Glomerular visceral epithelial cell (primary cell): ENCODE data around the gene SLC15A3.

Experiments used
- DNase-seq: peaks from one replicate; pipeline ENCODE4 v3.0.0-alpha.2; 2016; ENCODE audit errors: extremely low spot score

Gene SLC15A3

DNA sequence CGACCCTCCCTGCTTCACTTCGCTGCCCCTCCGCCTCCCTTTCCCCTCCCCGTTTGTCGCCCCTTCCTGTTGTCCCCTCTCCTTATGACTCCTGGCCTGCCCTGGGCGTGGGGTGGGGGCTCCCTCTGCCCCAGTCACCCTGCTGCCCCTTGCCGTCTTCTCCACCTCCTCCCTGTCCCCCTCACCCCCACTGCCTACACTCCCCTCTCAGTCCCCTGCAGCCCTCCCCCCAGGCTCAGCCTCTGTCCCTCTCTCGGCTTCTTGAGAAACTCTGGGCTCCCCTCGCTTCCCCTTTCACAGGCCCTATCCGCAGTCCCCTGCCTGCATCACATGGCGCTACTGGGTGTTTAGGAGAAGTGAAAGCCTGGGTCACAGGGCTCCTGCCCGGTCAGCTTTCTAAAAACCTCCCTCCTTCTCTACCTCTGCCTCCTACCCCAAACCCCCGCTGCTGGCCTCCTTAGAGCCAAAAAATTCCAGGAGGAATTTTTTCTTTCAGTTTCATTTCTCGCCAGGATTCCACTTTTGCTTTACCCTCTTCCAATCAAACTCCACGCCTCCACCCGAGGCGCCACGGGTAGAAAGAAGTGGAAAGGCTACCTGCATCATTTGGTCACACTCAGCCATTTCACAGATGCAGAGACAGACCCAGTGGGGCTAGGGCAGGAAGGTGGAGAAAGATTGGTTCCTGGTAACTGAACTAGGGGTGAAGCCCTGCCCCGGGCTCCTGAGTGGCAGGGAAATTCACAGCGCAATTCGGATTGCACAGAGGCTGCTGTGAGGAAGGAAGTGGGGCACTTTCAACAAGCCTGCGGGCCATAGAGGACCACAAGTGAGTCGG is at the start of gene SLC15A3:
TSS of gene SLC15A3 (minus strand) at position 273 of the 838 bp plus-strand sequence. CDS start 625 bp downstream, outside the sequence.
- no peak for DNase-seq

DNA sequence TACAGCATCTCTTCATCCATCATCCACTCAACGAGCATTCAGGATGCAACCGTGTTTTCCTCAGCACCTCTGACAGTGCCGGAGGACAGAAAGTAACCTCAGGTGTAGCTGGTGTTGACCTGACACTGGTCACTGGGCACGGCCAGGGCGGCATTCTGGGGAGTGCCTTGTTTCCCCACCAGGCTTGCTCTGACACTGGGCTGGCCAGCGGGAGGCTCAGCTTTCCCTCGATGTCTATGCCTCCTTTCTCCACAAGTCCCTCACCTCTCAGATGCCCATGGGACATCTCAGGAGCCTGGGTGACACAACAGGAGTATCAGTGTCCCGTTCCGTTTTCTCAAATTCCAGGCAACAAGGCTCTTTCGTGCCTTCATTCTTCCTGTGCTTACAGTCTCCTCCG is 48.5 kb upstream of the SLC15A3 start:
- no peak for DNase-seq

DNA sequence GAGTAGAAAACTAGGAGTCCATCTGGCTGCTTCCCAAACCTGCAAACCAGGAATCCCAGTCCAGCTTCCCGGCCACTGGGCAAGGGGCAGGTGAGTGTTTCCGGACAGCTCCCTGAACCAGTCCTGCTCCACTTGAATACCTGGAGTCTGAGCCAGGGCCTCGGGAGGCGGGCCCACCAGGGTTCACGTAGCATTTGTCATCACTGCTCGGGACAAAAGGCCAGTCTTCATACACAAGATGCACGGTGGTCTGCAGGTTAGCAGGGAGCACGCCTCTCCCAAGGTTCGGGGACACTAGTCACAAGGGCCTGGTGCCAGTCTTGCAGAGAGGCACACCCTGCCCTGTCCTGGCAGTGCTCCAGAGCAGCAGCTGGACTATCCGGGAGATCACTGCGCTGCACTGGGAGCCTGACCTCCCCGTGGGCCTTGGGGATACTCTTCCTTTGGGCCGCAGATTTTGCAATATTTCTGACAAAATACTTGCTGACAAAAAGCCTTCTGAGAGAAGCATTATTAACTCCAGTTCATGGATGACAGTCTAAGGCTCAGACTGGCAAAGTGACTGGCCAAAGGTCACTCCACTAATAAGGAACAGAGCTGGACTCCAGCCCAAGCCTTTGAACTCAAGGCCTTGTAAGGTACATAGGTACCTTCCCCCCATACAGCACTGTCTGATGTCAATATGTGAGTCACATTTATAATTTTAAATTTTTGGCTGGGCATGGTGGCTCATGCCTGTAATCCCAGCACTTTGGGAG is 44.6 kb upstream of the SLC15A3 start:
- no peak for DNase-seq

DNA sequence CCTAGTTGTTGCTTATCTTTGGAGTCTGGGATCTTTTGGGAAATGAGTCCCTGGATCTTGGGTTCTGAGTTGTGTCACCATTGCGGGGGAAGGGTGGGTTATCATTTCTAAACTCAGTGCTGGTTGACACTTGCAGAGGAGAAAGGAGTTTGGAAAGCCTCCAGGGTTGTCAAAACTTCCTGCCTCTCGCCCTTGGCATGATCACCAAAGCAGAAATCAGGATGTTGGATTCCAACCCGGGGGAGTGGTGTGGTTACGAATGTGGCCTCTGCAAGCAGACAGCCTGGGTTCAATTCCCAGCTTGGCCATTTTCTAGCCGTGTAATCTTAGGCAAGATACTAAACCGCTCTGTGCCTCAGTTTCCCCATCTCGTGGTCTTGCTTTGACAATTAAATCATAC is 43.8 kb upstream of the SLC15A3 start:
- DNase-seq, result no peak

DNA sequence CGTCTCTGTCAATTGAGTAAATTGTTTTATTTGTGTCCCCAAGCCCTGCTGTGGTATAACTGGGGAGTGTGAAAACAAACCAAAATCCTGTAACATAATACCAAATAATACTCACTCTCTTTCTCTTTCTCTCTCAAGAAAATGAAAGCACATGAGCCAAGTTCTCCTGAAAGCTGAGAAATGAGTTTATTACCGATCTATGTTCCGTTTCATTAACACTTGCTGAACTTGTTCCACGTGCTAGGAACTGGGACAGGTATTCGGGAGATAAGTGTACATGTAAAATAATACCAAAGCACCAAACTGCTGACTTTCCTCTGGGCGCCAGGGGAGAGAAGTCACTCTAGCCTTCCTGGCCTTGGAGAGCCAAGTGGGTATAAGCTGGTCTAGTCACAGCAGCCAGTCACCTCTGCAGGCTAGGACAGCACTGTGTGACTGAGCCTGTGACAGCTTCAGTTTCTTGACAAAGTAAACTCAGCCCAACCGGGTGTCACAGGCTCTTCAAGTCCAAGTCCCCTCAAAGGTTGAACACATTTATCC is 42.6 kb upstream of the SLC15A3 start:
- DNase-seq, result no peak

DNA sequence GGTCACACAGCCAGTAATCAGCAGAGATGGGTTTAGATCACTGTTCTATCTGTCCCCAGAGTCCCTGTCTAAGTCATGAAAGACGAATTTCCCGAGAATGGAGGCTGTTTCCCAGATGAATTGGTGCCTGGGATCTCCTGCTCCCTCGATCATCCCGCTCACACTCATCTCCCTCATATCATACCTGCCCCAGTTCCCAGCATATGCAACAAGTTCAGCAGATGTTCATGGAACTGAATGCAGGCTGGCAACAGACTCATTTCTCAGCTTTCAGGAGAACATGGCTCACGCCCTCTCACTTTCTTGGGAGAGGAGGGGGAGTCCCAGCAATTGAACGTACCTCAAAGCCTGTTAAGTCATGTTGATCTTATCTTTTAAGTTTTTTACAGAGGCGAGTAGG is 41.6 kb upstream of the SLC15A3 start:
- no peak for DNase-seq

DNA sequence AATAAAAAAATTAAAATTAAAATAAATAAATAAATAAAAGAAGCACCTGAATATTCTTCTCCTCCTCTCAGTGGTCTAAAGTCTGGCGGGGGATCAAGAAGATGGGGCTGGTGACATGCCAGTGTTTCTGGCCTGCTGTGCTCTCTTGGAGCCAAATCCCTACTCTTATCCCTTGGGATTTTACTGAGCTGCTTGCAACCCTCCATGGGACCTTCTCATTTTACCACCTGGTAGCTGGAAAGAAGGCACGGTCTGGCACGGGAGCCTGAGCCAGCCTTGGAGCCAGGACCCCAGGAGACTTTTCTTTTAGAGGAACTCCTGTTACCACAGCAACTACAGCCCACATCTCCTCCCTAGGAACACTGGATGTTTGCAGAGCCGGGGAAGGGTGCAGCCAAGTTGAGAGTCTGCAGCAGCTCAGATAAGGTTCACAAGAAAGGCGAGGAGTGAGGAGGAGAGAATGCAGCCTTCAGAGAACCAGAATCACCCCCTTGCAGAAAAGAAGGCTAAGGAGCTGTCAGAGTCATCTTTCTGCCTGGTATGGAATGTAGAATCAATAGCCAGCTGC is 41.0 kb upstream of the SLC15A3 start:
- DNase-seq, result no peak

DNA sequence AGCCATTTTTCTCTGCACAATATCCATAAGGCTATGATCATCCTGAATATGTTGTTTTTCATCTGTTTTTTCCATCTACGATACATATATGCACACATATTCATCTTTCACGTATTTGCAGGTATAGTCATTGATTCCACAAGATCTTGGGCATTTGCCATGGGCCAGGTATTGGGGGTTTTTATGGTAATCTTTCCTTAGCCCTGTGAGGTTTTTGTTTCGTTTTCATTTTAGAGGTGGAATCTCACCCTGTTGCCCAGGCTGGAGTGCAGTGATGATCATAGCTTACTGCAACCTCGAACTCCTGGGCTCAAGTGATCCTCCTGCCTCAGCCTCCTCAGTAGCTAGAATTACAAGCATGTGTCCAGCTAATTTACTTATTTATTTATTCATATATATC is 39.5 kb upstream of the SLC15A3 start:
- no peak for DNase-seq

DNA sequence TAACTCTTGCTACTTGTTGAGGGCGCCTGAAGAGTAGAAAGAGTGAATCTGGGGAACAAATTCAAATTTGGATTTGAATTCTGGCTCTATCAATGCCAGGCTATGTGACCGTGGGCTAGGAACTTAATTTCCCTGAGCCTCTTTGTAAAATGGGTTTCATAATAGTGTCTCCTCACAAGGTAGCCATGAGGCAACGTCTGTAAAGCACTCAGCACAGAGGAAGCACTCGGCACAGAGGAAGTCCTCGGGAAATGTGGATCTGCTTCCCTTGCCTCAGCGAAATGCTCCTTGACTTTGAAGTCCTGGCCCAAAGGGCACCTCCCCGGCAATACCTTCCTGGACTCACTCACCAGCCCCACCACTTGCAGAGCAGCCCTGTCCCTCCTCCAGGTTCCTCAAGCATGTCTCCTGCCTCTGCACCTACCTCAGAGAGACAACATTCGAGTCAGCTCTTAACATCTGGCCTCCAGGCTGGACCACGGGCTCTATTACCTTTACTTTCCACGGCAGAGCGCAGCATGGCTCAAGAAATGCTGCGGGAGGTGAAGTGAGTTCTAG is 37.2 kb upstream of the SLC15A3 start:
- DNase-seq, result no peak

DNA sequence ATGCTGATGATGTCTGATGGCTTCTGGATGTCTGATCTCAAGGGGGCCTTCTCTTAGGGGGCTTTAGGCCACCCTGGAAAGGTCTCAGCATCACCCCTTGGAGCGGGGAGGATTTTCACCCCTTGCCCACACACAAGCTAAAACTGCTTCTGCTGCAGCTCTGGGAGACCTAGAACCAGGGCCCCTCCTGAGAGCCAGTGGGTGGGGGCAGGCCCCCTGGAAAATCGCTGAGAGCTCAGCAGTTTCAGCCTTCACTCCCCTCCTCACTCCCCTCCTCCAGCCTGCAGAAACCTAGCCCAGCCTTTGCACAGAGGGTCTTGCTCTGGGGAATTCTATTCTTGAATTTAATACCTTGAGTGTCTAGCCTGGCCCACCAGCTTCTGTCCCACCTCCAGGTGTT is 36.7 kb upstream of the SLC15A3 start:
- no peak for DNase-seq

DNA sequence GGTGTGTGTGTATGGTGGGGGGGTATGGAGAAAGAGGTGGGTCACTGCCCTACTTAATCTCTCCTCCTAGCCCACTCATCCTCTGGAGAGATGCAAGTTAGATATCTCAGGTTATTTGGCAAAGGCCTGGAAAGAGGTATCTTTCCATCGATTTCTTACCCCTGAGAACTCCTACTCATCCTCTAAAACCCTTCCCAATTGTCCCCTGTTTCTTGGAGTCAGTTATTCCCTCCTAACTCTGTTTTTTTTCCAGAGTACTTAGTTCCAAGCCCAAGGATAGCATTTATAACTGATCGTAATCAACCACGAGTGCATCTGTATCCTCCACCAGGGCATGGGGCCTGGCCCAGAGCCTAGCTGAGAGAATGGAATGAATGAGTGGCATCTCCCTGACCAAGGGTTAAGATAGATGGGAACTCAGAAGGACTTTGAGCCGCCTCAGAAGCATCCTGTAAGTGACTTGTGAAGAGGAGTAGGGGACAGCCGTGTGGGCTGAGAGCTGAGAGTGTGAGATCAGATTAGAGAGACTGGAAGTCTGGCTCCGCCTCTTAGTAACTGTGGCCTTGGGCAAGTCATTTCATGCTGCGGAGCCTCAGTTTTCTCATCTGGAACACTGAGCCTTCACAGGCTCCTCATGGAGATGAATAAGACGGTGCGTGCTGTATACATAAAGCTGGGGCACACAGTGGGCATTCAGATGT is 35.8 kb upstream of the SLC15A3 start:
- DNase-seq, result no peak

DNA sequence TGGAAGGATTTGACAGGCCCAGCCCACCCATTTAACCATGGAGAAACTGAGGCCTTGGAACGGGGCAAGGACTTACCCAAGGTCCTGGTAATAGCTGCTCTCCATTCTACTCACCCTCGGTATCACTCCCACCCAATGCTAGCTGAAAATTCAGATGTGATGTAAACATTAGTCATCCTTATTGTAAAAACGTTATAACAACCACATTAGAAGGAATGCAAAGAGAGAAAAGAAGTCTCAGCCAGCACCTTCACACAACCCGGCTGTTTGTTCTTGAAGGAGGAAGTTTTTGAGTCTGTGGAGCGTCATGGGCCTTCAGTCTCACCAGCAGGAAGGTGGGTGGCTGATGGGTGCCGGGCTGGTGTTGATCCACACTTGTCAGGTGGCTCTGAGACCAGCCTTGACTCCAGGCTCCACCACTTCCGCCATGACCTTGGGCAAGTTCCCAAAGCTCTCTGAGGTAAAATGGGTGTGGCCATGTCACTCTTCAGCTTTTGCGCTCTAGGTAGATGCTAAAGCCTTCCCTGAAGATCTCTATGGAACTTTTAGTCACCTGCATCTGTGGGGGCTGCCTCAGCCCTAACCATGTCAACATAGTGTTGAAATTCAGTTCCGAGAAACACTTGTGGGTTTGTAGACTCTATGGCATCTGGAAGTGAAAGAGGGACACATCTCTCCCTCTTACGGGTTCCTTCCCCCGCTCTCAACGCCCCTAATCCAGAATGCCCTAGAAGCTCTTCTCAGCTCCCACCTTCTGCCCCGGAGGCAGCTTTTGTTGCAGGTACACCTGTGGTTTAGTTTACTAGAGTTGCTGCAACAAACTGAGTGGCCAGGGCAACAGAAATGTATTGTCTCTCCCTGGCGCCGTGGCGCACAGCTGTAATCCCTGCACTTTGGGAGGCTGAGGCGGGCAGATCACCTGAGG is 34.3 kb upstream of the SLC15A3 start:
- peak; percentile 1 for DNase-seq

DNA sequence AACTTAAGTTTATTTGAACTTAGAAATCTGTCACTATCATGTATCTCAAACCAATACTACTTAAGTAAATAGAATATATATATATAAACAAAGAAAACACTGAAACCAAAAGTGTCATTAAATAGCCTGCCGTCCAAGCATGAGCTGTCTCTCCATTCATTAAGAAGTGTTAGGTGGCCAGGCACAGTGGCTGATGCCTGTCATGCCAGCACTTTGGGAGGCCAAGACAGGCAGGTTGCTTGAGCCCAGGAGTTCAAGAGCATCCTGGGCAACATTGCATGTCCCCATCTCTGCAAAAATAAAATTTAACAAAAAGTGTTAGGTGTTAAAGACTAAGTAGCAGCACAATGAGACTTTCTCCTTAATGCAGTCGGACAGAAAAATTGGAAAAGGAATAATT is 33.5 kb upstream of the SLC15A3 start:
- DNase-seq, result no peak

DNA sequence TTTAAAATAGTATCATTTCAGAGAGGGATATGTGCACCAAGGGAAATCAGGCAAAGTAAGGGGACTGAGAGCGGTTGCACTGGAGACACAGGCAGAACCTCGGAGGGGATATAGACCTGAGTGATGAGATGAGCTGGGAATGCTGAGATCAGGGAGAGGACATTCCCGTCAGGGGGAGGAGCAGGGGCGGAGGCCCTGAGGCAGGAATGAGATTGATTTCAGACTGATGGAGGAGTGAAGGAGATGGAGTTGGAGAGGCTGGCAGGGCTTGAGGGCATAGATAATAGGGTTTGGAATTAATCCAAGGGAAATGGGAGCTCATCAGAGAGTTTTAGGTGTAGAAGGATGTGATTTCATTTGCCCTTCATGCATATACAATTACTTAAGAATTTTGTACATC is 32.7 kb upstream of the SLC15A3 start:
- no peak for DNase-seq

DNA sequence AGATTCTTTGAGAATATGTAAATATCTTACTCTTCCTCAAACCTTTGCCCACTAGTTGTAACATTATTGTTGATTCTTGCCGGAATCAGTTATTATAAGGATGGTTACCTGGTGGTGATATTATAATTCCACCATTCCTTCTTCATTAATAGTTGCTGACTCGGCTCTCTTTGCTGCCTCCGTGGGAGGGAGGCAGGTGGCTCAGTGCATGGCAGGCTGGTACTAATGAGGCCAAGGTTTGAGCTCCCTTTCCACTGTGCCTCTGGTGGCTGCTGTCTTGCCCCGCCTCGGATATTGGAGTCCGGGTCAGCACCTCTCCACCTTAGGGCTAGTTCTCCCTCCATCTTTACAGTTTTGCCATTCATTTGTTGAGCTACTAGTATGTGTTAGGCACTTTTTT is 32.2 kb upstream of the SLC15A3 start:
- DNase-seq, result no peak

DNA sequence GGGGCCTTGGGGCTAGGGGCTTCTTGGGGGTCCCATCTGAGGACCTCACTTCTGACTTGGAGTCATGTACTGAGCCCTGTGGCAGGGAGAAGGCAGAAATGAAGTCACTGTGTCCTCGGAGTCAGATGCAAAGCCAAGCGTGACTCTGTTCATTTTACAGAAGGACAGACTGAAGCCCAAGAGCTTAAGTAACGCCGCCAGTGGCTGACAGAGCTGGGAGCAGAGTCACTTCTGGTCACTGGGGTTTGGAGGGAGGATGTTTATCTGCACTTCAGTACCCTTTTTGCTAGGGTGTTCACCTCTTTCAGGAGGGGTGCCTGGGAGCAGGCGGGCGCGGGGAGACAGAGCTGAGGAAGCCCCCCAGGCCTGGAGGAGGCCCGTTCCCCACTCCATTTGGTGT is 30.2 kb upstream of the SLC15A3 start:
- no peak for DNase-seq

DNA sequence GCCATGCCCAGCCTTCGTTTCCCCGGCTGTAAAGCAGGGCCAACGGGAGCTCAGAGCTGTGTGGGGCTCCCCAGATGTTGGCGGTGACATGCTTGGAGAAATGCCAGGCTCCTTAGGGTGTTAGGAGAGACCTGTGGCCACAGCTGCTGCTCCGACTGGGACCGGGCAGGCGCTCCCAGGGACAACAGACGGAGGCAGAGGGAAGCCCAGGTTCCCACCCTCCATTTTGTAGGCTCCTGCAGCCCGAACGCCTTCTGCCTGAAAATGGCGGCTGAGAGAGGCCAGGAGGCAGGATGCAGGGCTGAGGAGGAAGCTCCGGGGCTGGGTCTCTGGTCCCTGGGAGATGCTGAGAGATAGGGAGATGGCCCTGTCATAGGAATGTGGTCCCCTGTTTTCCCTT is 29.5 kb upstream of the SLC15A3 start:
- DNase-seq, result no peak

DNA sequence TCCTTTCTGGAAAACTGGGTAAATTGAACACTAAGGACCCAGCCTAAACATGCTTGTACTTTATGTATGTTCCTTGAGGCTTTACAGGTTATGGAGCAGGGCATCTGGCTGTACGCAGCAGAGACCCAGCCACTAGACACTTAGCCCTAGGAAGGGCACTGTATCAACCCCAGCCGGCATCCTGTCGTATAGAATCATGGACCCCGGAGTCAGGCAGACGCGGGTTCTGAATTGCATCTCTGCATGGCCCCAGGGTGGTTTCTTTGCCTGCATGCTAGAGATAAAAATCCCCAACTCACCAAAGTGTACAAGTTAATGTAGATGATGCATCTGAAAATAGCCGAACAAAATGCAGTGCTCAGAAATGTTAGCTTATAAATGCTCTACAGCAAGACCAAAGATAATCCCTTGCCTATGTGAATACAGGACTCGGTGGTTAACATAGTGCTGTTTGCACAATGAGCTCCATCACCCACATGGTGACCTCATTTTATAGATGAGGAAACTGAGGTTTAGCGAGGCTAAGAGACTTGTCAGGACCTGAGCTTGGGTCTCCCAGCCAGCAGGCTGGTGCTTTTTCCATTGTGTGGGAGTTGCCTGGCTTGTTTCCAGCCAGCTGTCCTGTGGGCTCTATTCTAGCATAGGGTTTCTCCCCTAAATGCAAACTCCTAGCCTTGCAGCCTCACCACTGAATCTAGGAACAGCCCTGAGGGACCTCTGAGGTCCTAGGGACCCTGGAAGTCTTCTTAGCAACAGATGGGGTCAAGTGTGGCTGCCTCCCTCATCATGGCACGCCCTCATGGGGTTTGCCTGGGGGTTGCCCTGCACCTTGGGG is 26.8 kb upstream of the SLC15A3 start:
- no peak for DNase-seq

DNA sequence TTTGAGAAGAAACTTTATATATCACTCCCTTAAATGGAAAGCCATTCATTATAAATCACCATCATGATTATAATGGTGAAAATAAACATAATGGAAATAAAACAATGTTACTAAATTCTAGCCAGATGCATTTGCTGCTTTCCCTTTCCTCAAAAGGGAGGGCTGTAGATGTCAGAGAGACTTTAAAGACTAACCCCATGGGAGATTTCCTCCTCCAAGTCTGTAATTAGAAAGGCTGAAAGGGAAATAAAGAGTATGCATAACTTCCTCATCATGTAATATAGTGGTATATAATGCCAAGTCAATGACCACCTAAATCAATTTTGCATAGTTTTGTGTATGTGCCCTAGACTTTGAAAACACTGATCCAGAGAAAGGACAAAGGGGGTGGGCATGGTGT is 25.9 kb upstream of the SLC15A3 start:
- DNase-seq, result no peak

DNA sequence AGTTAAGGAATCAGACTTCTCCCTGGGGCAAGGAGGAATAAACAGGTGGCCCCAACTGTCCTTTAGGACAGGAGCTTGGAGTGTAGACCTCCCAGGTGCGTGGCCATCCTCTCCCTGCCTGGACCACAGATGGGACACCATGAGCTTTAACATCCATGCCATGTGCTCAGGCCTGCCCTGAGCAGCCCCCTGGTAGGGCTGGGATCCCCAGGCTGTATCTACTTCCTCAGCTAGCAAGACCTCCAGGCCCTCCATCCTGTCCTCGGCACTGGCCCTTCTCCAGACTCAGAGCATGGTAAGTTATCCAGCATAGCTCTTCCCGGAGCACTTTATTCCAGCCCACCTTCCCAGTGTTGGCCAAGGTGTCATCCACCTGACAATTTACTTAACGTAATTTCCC is 25.2 kb upstream of the SLC15A3 start:
- DNase-seq, result no peak
